Endodermal cell (in vitro differentiated cells): ENCODE data around the gene EEFSEC. TPM values are rescaled to one million over a fixed set of nuclear protein-coding genes. Genes with fewer than 3 reads are reported as not detected.

Experiments used
- DNase-seq: peaks from one replicate; pipeline ENCODE4 v3.0.0-alpha.2; 2017
- H3K27ac ChIP-seq: 2 replicates; pipeline ENCODE4 v1.5.1; 2013; ENCODE audit warnings: mild to moderate bottlenecking, low read depth, low read length, moderate library complexity
- H3K27me3 ChIP-seq: 2 replicates; pipeline ENCODE4 v1.6.1; 2013; ENCODE audit warnings: mild to moderate bottlenecking, low read length, moderate library complexity; ENCODE audit not compliant: insufficient read depth, control insufficient read depth, poor library complexity, severe bottlenecking
- H3K36me3 ChIP-seq: 2 replicates; pipeline ENCODE4 v1.7.0; 2013; ENCODE audit warnings: mild to moderate bottlenecking, low read length, moderate library complexity; ENCODE audit not compliant: control insufficient read depth, insufficient read depth
- H3K4me1 ChIP-seq: one replicate; pipeline ENCODE4 v1.7.0; 2013; ENCODE audit warnings: low read length; ENCODE audit not compliant: control insufficient read depth, insufficient read depth
- H3K4me3 ChIP-seq: 2 replicates; pipeline ENCODE4 v1.5.1; 2013; ENCODE audit warnings: mild to moderate bottlenecking, low read length, moderate library complexity
- H3K9ac ChIP-seq: 2 replicates; pipeline ENCODE4 v1.6.1; 2013; ENCODE audit warnings: mild to moderate bottlenecking, low read length, moderate library complexity; ENCODE audit not compliant: poor library complexity, severe bottlenecking; ENCODE audit errors: extremely low read depth
- H3K9me3 ChIP-seq: 2 replicates; pipeline ENCODE4 v1.6.1; 2013; ENCODE audit warnings: mild to moderate bottlenecking, low read length, moderate library complexity; ENCODE audit not compliant: control insufficient read depth
- H3K27ac Mint-ChIP-seq: 2 replicates; pipeline ENCODE4 v1.8.0; 2020; ENCODE audit warnings: mixed read lengths
- H3K27me3 Mint-ChIP-seq: 2 replicates; pipeline ENCODE4 v1.8.0; 2021; ENCODE audit warnings: mild to moderate bottlenecking, mixed read lengths; ENCODE audit not compliant: insufficient read depth
- H3K36me3 Mint-ChIP-seq: 2 replicates; pipeline ENCODE4 v1.8.0; 2020; ENCODE audit warnings: low read depth, mixed read lengths
- H3K4me1 Mint-ChIP-seq: 2 replicates; pipeline ENCODE4 v1.8.0; 2020; ENCODE audit warnings: mixed read lengths
- H3K4me3 Mint-ChIP-seq: 2 replicates; pipeline ENCODE4 v1.8.0; 2020; ENCODE audit warnings: mild to moderate bottlenecking, moderate library complexity, mixed read lengths
- H3K9me3 Mint-ChIP-seq: 2 replicates; pipeline ENCODE4 v1.8.0; 2020; ENCODE audit warnings: mild to moderate bottlenecking, mixed read lengths
- WGBS, 2 experiments: methylation state at CpG; one replicate each; pipeline versions ENCODE4 v1.1.5 to v1.1.7; 2013; ENCODE audit warnings: missing lambda C conversion rate in 2 of 2, mixed read lengths in 1 of 2; ENCODE audit not compliant: insufficient coverage in 1 of 2, insufficient read length in 1 of 2; 5-methylcytosine and 5-hydroxymethylcytosine counted together
- total RNA-seq, 2 donors: library from RNA; stranded (reverse); fragmentation: NEBNext Ultra II Directional in 1 of 2; extraction: Animal tissue kit (Norgen Biotek cat#: 25700) in 1 of 2; gene quantifications; 2 replicates in 1 of 2; 3 replicates in 1 of 2; pipeline ENCODE4 v1.2.1, GENCODE V29; 2021
- TF ChIP-seq, protein P1 (sequence below): fragments of 200-600 bp; sonication (generic); conservative IDR thresholded peaks from 2 replicates; pipeline ENCODE4 v1.5.0; 2021; ENCODE audit warnings: antibody characterized with exemption, mild to moderate bottlenecking

The EEFSEC gene
- total RNA-seq, 2 donors from 2014 or later, result 11.9 to 15.8 TPM

DNA sequence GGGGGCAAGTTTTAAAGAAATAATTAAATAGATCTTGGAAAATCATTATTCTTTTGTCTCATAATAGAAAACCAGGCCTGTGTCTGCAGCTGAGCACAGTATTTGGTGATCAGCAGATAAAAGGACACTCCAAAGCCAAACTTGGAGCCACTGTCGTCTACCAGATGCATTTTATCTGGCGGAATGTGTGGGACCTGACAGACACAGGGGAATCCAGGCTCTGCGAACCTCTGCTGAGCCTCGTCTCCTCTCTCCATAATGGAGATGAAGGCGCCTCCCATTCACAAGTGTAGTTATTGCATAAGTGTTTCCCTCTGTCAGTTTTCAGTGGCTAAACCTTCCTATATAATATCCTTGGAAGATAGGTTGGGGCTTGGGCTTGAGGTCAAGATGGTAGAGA lies 42.1 kb downstream of the EEFSEC start:
- peak overlapping the region; percentile 17 for H3K27ac ChIP-seq
- Mint-ChIP-seq H3K4me1 (peaks cover 46% of the 10 kb centered on the region), H3K27me3 (no peaks in the 10 kb centered on the region), H3K27ac (no peak overlapping the region), H3K36me3 (no peaks in the 10 kb centered on the region), H3K9me3 (no peaks in the 10 kb centered on the region), H3K4me3 (no peak overlapping the region)
- peaks cover 31% of the 10 kb centered on the region for H3K4me1 ChIP-seq
- no peaks in the 10 kb centered on the region for H3K9me3 ChIP-seq
- H3K9ac ChIP-seq, result no peak overlapping the region
- 82 to 88% methylated on average over 5 of the region's 5 CpGs for WGBS, 2 experiments
- no peaks in the 10 kb centered on the region for H3K36me3 ChIP-seq
- no peaks in the 10 kb centered on the region for H3K27me3 ChIP-seq
- peak; percentile 59 for DNase-seq
- H3K4me3 ChIP-seq, result no peak overlapping the region
- TF ChIP-seq, protein P1, sequence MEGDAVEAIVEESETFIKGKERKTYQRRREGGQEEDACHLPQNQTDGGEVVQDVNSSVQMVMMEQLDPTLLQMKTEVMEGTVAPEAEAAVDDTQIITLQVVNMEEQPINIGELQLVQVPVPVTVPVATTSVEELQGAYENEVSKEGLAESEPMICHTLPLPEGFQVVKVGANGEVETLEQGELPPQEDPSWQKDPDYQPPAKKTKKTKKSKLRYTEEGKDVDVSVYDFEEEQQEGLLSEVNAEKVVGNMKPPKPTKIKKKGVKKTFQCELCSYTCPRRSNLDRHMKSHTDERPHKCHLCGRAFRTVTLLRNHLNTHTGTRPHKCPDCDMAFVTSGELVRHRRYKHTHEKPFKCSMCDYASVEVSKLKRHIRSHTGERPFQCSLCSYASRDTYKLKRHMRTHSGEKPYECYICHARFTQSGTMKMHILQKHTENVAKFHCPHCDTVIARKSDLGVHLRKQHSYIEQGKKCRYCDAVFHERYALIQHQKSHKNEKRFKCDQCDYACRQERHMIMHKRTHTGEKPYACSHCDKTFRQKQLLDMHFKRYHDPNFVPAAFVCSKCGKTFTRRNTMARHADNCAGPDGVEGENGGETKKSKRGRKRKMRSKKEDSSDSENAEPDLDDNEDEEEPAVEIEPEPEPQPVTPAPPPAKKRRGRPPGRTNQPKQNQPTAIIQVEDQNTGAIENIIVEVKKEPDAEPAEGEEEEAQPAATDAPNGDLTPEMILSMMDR, result no peak

DNA sequence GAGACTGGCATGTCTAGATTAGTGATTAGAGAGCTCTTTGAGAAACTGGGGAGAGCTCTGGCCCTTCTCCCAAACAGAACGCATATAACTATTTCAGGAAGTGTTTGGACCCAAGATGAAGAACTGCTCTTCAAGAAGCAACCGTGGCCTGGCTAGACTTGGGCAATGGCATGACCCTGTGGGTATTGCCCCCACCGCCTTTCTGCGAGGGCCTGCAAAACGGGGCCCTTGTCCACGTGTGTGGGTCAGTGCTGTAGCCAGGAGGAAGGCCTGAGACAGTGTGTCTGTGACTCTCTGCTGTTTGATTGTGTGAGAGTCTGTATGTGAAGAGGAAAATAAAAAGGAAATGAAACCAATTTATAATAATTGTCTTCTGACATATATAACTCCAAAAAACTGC lies 42.5 kb downstream of the EEFSEC start:
- H3K4me1 Mint-ChIP-seq, result peaks cover 46% of the 10 kb centered on the region
- H3K4me3 Mint-ChIP-seq, result no peak overlapping the region
- TF ChIP-seq, protein P1, result no peak

DNA sequence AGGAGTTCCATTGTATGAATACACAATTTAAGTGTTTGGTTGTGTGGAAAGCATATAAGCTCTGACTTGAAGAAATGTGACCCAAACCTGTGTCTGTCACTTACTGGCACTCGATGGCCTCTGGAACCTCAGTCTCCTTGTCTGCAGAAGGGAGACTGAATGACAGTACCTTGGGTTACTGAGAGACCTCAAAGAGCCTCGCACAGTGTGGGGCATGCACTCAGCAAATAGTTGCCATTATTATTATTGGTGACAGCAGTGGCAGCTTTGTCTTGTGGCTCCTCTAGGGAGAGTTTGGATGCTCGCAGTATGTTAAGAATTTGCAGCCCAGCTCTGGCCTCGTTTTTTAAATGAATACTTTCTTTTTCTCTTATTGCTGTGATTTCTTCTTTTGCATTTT lies 43.4 kb downstream of the EEFSEC start:
- H3K36me3 Mint-ChIP-seq, result no peaks in the 10 kb centered on the region
- peaks cover 46% of the 10 kb centered on the region for H3K4me1 Mint-ChIP-seq
- H3K9ac ChIP-seq, result no peak overlapping the region
- TF ChIP-seq, protein P1, result no peak
- H3K4me1 ChIP-seq, result peaks cover 31% of the 10 kb centered on the region
- H3K27me3 Mint-ChIP-seq, result no peaks in the 10 kb centered on the region
- peak; percentile 73 for DNase-seq
- peak overlapping the region; percentile 15 for H3K27ac ChIP-seq
- no peak overlapping the region for H3K27ac Mint-ChIP-seq
- no peak overlapping the region for H3K4me3 Mint-ChIP-seq
- no peaks in the 10 kb centered on the region for H3K27me3 ChIP-seq
- WGBS, 2 experiments, result 46 to 54% methylated on average over 2 to 4 of the region's 4 CpGs
- no peaks in the 10 kb centered on the region for H3K9me3 ChIP-seq
- H3K4me3 ChIP-seq, result no peak overlapping the region
- H3K9me3 Mint-ChIP-seq, result no peaks in the 10 kb centered on the region
- H3K36me3 ChIP-seq, result no peaks in the 10 kb centered on the region

More for the DNA sequence above, 42.5 kb downstream of the EEFSEC start:
- no peak overlapping the region for H3K4me3 ChIP-seq
- H3K9ac ChIP-seq, result no peak overlapping the region
- H3K36me3 ChIP-seq, result no peaks in the 10 kb centered on the region
- Mint-ChIP-seq H3K36me3 (no peaks in the 10 kb centered on the region), H3K27me3 (no peaks in the 10 kb centered on the region), H3K27ac (no peak overlapping the region), H3K9me3 (no peaks in the 10 kb centered on the region)
- WGBS, 2 experiments, result 89 to 94% methylated on average over 3 to 6 of the region's 6 CpGs
- no peaks in the 10 kb centered on the region for H3K9me3 ChIP-seq
- peak overlapping the region; percentile 17 for H3K27ac ChIP-seq
- H3K4me1 ChIP-seq, result peaks cover 31% of the 10 kb centered on the region
- no peaks in the 10 kb centered on the region for H3K27me3 ChIP-seq
- DNase-seq, result no peak
